ENCODE measurements around the gene TNS3. TPM values are rescaled to one million over a fixed set of nuclear protein-coding genes. Genes with fewer than 3 reads are reported as not detected.

Gene TNS3
- total and polyA plus RNA-seq, 5 donors from 2014 or later = 1.4 TPM; not detected in 4

GRCh38 chr7:47335557-47336471, 246.1 kb downstream of the TNS3 start:
- Histone ChIP-seq H3K27me3 (ENCODE audit: control insufficient read depth, insufficient read depth, low read length) (no peaks in the 10 kb centered on the region), H3K9me3 (ENCODE audit: control insufficient read depth in 2 of 2, low read length in 2 of 2) (no peaks in the 10 kb centered on the region)

DNA sequence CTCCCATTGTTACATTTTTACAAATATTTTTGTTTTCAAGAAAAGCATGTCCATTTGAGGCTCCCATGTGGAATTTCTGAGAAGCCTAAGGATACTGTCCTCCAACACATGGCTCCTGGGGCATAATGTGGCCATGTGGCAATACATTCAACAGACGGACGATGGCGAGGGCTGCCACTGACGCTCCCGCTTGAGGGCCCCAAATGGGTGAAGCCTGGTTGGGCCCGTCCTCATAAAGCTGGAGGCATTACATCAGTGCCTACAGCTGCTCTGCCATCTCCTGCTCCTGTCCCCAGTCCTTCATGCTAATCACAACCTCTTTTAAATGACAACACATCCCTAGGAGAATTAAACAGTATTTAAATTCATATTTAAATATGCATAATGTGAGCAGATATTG, 246.8 kb downstream of the TNS3 start:
- Mint-ChIP-seq H3K36me3 (no peaks in the 10 kb centered on the region), H3K27me3 (no peaks in the 10 kb centered on the region), H3K4me1 (no peaks in the 10 kb centered on the region), H3K9me3 (no peaks in the 10 kb centered on the region), H3K27ac (no peak overlapping the region), H3K4me3 (no peak overlapping the region)
- ATAC-seq (ENCODE audit: low read depth in 2 of 2) (no peak), DNase-seq (no peak)
- H3K9me3 ChIP-seq (ENCODE audit: control insufficient read depth in 2 of 2, low read length in 2 of 2) = no peaks in the 10 kb centered on the region
- no peaks in the 10 kb centered on the region for H3K36me3 ChIP-seq (ENCODE audit: control insufficient read depth, insufficient read depth, low read length)
- H3K27me3 ChIP-seq (ENCODE audit: control insufficient read depth, insufficient read depth, low read length) = no peaks in the 10 kb centered on the region
- no peak overlapping the region for H3K27ac ChIP-seq (ENCODE audit: insufficient read depth, low read length, poor library complexity, severe bottlenecking)
- H3K4me1 ChIP-seq (ENCODE audit: control insufficient read depth, insufficient read depth, low read length, poor library complexity, severe bottlenecking) = no peaks in the 10 kb centered on the region
- no peak overlapping the region for H3K4me3 ChIP-seq (ENCODE audit: low read depth, low read length)

More at GRCh38 chr7:47335557-47336471, 246.1 kb downstream of the TNS3 start:
- Histone ChIP-seq H3K36me3 (ENCODE audit: control insufficient read depth, insufficient read depth, low read length) (no peaks in the 10 kb centered on the region), H3K4me3 (ENCODE audit: low read depth, low read length) (no peak overlapping the region), H3K4me1 (ENCODE audit: control insufficient read depth, insufficient read depth, low read length, poor library complexity, severe bottlenecking) (no peaks in the 10 kb centered on the region), H3K27ac (ENCODE audit: insufficient read depth, low read length, poor library complexity, severe bottlenecking) (no peak overlapping the region)
- H3K4me3 Mint-ChIP-seq = no peak overlapping the region
- H3K27ac Mint-ChIP-seq = no peak overlapping the region
- no peaks in the 10 kb centered on the region for H3K4me1 Mint-ChIP-seq
- no peaks in the 10 kb centered on the region for H3K9me3 Mint-ChIP-seq
- ATAC-seq (ENCODE audit: low read depth in 2 of 2) (no peak), DNase-seq (no peak)
- no peaks in the 10 kb centered on the region for H3K36me3 Mint-ChIP-seq
- H3K27me3 Mint-ChIP-seq = peaks cover 3% of the 10 kb centered on the region

DNA sequence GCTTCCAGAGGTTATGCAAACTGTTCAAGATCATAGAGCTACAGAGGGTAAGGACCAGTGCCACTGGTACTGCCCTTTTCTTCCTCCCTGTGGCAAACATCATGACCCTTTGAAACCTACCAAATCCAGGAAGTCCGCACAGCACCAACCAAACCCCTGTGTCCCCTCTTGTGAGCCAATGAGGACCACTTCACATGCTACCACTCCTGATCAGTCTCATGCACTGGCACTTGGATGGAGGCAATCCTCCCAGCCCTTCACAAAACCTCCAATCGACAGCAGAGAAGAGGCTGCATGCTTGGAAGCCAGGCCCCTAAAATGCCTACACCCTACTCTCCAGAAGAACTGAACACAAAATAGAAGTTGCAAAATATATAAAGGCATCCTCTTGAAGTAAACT, 248.0 kb downstream of the TNS3 start:
- H3K4me1 Mint-ChIP-seq = no peaks in the 10 kb centered on the region
- H3K9me3 ChIP-seq (ENCODE audit: control insufficient read depth in 2 of 2, low read length in 2 of 2) = no peaks in the 10 kb centered on the region
- H3K4me1 ChIP-seq (ENCODE audit: control insufficient read depth, insufficient read depth, low read length, poor library complexity, severe bottlenecking) = no peaks in the 10 kb centered on the region
- DNase-seq = no peak
- H3K27me3 Mint-ChIP-seq = no peaks in the 10 kb centered on the region
- no peak overlapping the region for H3K27ac Mint-ChIP-seq
- H3K4me3 Mint-ChIP-seq = no peak overlapping the region
- H3K27me3 ChIP-seq (ENCODE audit: control insufficient read depth, insufficient read depth, low read length) = no peaks in the 10 kb centered on the region
- no peaks in the 10 kb centered on the region for H3K36me3 ChIP-seq (ENCODE audit: control insufficient read depth, insufficient read depth, low read length)
- H3K4me3 ChIP-seq (ENCODE audit: low read depth, low read length) = no peak overlapping the region
- H3K27ac ChIP-seq (ENCODE audit: insufficient read depth, low read length, poor library complexity, severe bottlenecking) = no peak overlapping the region
- peaks cover 0 to 2% (median 0%) of the 10 kb centered on the region in 7 donors for H3K9me3 Mint-ChIP-seq
- H3K36me3 Mint-ChIP-seq = no peaks in the 10 kb centered on the region
- ATAC-seq (ENCODE audit: low read depth in 2 of 2) = no peak

GRCh38 chr7:47333554-47333887, 248.4 kb downstream of the TNS3 start:
- Mint-ChIP-seq H3K27me3 (no peaks in the 10 kb centered on the region), H3K27ac (no peak overlapping the region), H3K4me1 (no peaks in the 10 kb centered on the region), H3K9me3 (peaks cover 0 to 2% (median 0%) of the 10 kb centered on the region in 7 donors), H3K4me3 (no peak overlapping the region), H3K36me3 (no peaks in the 10 kb centered on the region)
- ATAC-seq (ENCODE audit: low read depth in 2 of 2) (no peak), DNase-seq (no peak)
- no peak overlapping the region for H3K4me3 ChIP-seq (ENCODE audit: low read depth, low read length)
- H3K36me3 ChIP-seq (ENCODE audit: control insufficient read depth, insufficient read depth, low read length) = no peaks in the 10 kb centered on the region
- H3K9me3 ChIP-seq (ENCODE audit: control insufficient read depth in 2 of 2, low read length in 2 of 2) = no peaks in the 10 kb centered on the region
- H3K27ac ChIP-seq (ENCODE audit: insufficient read depth, low read length, poor library complexity, severe bottlenecking) = no peak overlapping the region
- no peaks in the 10 kb centered on the region for H3K4me1 ChIP-seq (ENCODE audit: control insufficient read depth, insufficient read depth, low read length, poor library complexity, severe bottlenecking)
- H3K27me3 ChIP-seq (ENCODE audit: control insufficient read depth, insufficient read depth, low read length) = no peaks in the 10 kb centered on the region

GRCh38 chr7:47332681-47333553, 249.0 kb downstream of the TNS3 start:
- ATAC-seq (ENCODE audit: low read depth in 2 of 2) = no peak
- Mint-ChIP-seq H3K9me3 (peaks cover 0 to 2% (median 0%) of the 10 kb centered on the region in 7 donors), H3K27ac (no peak overlapping the region), H3K4me3 (no peak overlapping the region), H3K4me1 (no peaks in the 10 kb centered on the region), H3K36me3 (no peaks in the 10 kb centered on the region), H3K27me3 (no peaks in the 10 kb centered on the region)
- no peak overlapping the region for H3K4me3 ChIP-seq (ENCODE audit: low read depth, low read length)
- H3K27me3 ChIP-seq (ENCODE audit: control insufficient read depth, insufficient read depth, low read length) = no peaks in the 10 kb centered on the region
- no peaks in the 10 kb centered on the region for H3K4me1 ChIP-seq (ENCODE audit: control insufficient read depth, insufficient read depth, low read length, poor library complexity, severe bottlenecking)
- H3K27ac ChIP-seq (ENCODE audit: insufficient read depth, low read length, poor library complexity, severe bottlenecking) = no peak overlapping the region
- DNase-seq = no peak
- no peaks in the 10 kb centered on the region for H3K9me3 ChIP-seq (ENCODE audit: control insufficient read depth in 2 of 2, low read length in 2 of 2)
- no peaks in the 10 kb centered on the region for H3K36me3 ChIP-seq (ENCODE audit: control insufficient read depth, insufficient read depth, low read length)

DNA sequence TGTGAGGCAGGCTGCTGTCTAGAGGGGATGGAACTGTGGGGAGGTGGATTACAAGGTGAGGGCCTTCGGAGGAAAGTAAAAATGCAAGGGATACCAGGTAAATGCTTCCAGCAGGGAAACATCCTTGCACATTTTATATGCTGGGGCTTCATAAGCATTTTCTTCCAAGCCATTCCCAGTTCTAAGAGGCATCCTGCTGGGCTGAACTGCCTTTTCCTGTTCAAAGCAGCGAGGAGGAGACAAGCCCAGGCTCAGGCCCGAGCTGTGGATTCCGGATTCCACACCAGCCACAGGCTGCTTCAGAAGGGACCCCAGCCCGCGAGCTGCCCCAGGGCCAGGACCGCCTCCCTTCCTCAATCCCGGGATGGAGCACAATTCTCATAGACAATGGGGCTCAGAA, 249.7 kb downstream of the TNS3 start:
- Histone ChIP-seq H3K4me3 (ENCODE audit: low read depth, low read length) (no peak overlapping the region), H3K27ac (ENCODE audit: insufficient read depth, low read length, poor library complexity, severe bottlenecking) (no peak overlapping the region), H3K4me1 (ENCODE audit: control insufficient read depth, insufficient read depth, low read length, poor library complexity, severe bottlenecking) (no peaks in the 10 kb centered on the region), H3K36me3 (ENCODE audit: control insufficient read depth, insufficient read depth, low read length) (no peaks in the 10 kb centered on the region), H3K9me3 (ENCODE audit: control insufficient read depth in 2 of 2, low read length in 2 of 2) (no peaks in the 10 kb centered on the region), H3K27me3 (ENCODE audit: control insufficient read depth, insufficient read depth, low read length) (no peaks in the 10 kb centered on the region)
- no peak for ATAC-seq (ENCODE audit: low read depth in 2 of 2)
- no peaks in the 10 kb centered on the region for H3K36me3 Mint-ChIP-seq
- no peaks in the 10 kb centered on the region for H3K4me1 Mint-ChIP-seq
- no peak for DNase-seq
- H3K27ac Mint-ChIP-seq = no peak overlapping the region
- no peak overlapping the region for H3K4me3 Mint-ChIP-seq
- H3K27me3 Mint-ChIP-seq = no peaks in the 10 kb centered on the region
- H3K9me3 Mint-ChIP-seq = peaks cover 0 to 2% (median 0%) of the 10 kb centered on the region in 7 donors

DNA sequence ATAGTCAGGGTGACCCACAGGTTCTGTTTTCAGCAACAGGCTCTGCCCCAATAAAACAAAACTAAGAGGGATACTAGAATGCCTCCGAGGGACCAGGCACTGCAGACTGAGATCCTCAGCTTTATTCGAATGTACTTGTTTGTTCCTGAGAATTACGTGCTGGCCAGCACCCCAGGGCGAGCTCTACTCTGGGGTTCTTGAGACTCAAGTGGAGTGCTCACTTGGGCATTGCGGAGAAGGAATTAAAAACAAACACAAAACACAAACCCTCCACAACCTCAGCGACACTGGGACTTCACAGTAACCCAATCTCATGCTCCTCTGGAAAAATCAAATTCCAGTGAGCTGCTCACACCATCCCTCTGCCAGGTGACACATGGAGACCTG, 250.7 kb downstream of the TNS3 start:
- no peak overlapping the region for H3K4me3 ChIP-seq (ENCODE audit: low read depth, low read length)

More for the DNA sequence above, 250.7 kb downstream of the TNS3 start:
- no peaks in the 10 kb centered on the region for H3K27me3 Mint-ChIP-seq
- Histone ChIP-seq H3K27ac (ENCODE audit: insufficient read depth, low read length, poor library complexity, severe bottlenecking) (no peak overlapping the region), H3K27me3 (ENCODE audit: control insufficient read depth, insufficient read depth, low read length) (no peaks in the 10 kb centered on the region), H3K4me1 (ENCODE audit: control insufficient read depth, insufficient read depth, low read length, poor library complexity, severe bottlenecking) (no peaks in the 10 kb centered on the region), H3K9me3 (ENCODE audit: control insufficient read depth in 2 of 2, low read length in 2 of 2) (no peaks in the 10 kb centered on the region), H3K36me3 (ENCODE audit: control insufficient read depth, insufficient read depth, low read length) (no peaks in the 10 kb centered on the region)
- H3K4me1 Mint-ChIP-seq = no peaks in the 10 kb centered on the region
- no peaks in the 10 kb centered on the region for H3K36me3 Mint-ChIP-seq
- peaks cover 0 to 2% (median 0%) of the 10 kb centered on the region in 7 donors for H3K9me3 Mint-ChIP-seq
- DNase-seq (no peak), ATAC-seq (ENCODE audit: low read depth in 2 of 2) (no peak)
- H3K4me3 Mint-ChIP-seq = no peak overlapping the region
- no peak overlapping the region for H3K27ac Mint-ChIP-seq

All from CD4-positive, CD25-positive, alpha-beta regulatory T cell (primary cell).